HCT116 (cell line): Measurements from ENCODE around the gene USP3. TPM values are rescaled to one million over a fixed set of nuclear protein-coding genes. Genes with fewer than 3 reads are reported as not detected.

Source experiments
- ATAC-seq: fragments of 200-7000 bp; cut with Tn5 transposase; 2 replicates; pipeline ENCODE4 v1.9.1; 2020; ENCODE audit warnings: mild to moderate bottlenecking, moderate library complexity
- BruUV-seq: library from RNA; stranded (reverse); fragments of 400-500 nt; replicated peaks from 2 replicates; lab custom pipeline; 2021; lab: Mats Ljungman, UMichigan
- CTCF ChIA-PET: fragments of 300-600 bp; sonication (Branson Sonifier 250); formaldehyde crosslinking; loops from one replicate; lab custom pipeline; 2021; ENCODE audit warnings: antibody characterized with exemption; lab: Charles Lee
- POLR2A ChIA-PET: fragments of 300-600, 350-600 bp; sonication (Branson Sonifier 250); formaldehyde crosslinking; loops from one replicate; lab custom pipeline; 2021; ENCODE audit warnings: antibody characterized with exemption; lab: Charles Lee
- RAD21 ChIA-PET, 2 experiments: fragments of 300-600 bp; sonication (Branson Sonifier 250); formaldehyde crosslinking; loops; one replicate each; lab custom pipeline; 2023; ENCODE audit warnings: low total read pairs in 2 of 2; ENCODE audit not compliant: uncharacterized antibody in 2 of 2, unreplicated experiment in 2 of 2, low non-redundant PET in 1 of 2; lab: Charles Lee
- DNase-seq: peaks from one replicate; pipeline ENCODE4 v3.0.0-alpha.2; 2010; ENCODE audit warnings: low read depth, low spot score
- H2AFZ ChIP-seq: fragments of 200-600 bp; shearing (Covaris generic), sonication (generic); 2 replicates; pipeline ENCODE4 v1.6.1; 2017; ENCODE audit warnings: low read depth, mixed run types, mixed read lengths, antibody characterized with exemption, low read length; ENCODE audit not compliant: poor library complexity, severe bottlenecking
- H3K27ac ChIP-seq: 2 replicates; pipeline ENCODE4 v1.5.1; 2012; ENCODE audit warnings: low read depth, low read length
- H3K27me3 ChIP-seq: fragments of 200-600 bp; sonication (generic); 2 replicates; pipeline ENCODE4 v1.6.1; 2016; ENCODE audit warnings: mixed run types, low read length, mixed read lengths; ENCODE audit not compliant: insufficient read depth
- H3K36me3 ChIP-seq, 2 experiments: fragments of 200-500 bp in 1 of 2; fragments of 200-600 bp in 1 of 2; sonication (Bioruptor generic) in 1 of 2; sonication (generic) in 1 of 2; 2 replicates each; pipeline versions ENCODE4 v1.5.1 to v1.6.1; 2014 to 2016; ENCODE audit warnings: low read length in 2 of 2, inconsistent platforms in 1 of 2, mixed read lengths in 1 of 2, mixed run types in 1 of 2; ENCODE audit not compliant: insufficient read depth in 2 of 2, control insufficient read depth in 1 of 2
- H3K4me1 ChIP-seq, 2 experiments: fragments of 200-600 bp in 1 of 2; sonication (generic) in 1 of 2; 2 replicates each; pipeline versions ENCODE4 v1.5.1 to v1.6.1; 2012 to 2017; ENCODE audit warnings: low read length in 2 of 2, inconsistent platforms in 1 of 2, mild to moderate bottlenecking in 1 of 2, mixed read lengths in 1 of 2, mixed run types in 1 of 2, moderate library complexity in 1 of 2; ENCODE audit not compliant: insufficient read depth in 2 of 2, control insufficient read depth in 1 of 2
- H3K4me2 ChIP-seq: fragments of 200-600 bp; sonication (generic); 2 replicates; pipeline ENCODE4 v1.6.1; 2017; ENCODE audit warnings: mixed run types, low read length, mixed read lengths
- H3K4me3 ChIP-seq, 2 experiments: fragments of 200-600 bp in 1 of 2; sonication (generic) in 1 of 2; replicated peaks in 1 of 2; 2 replicates each; pipeline ENCODE4 v1.5.1; 2011 to 2016; ENCODE audit warnings: low read length in 2 of 2, control low read depth in 1 of 2, low read depth in 1 of 2, mild to moderate bottlenecking in 1 of 2, mixed read lengths in 1 of 2, mixed run types in 1 of 2
- H3K79me2 ChIP-seq: fragments of 200-600 bp; sonication (generic); 2 replicates; pipeline ENCODE4 v1.6.1; 2017; ENCODE audit warnings: mild to moderate bottlenecking, mixed run types, low read length, moderate library complexity, mixed read lengths; ENCODE audit not compliant: insufficient read depth
- H3K9ac ChIP-seq: fragments of 200-600 bp; sonication (generic); 2 replicates; pipeline ENCODE4 v1.6.1; 2016; ENCODE audit warnings: low read length, mixed read lengths
- H3K9me2 ChIP-seq: fragments of 200-600 bp; sonication (generic), shearing (Covaris generic); 2 replicates; pipeline ENCODE4 v1.6.1; 2017; ENCODE audit warnings: mixed run types, mild to moderate bottlenecking, moderate library complexity; ENCODE audit not compliant: insufficient read depth
- H3K9me3 ChIP-seq, 2 experiments: fragments of 200-500 bp in 1 of 2; fragments of 200-600 bp in 1 of 2; sonication (Bioruptor generic) in 1 of 2; sonication (generic) in 1 of 2; 2 replicates each; pipeline ENCODE4 v1.6.1; 2014 to 2017; ENCODE audit warnings: low read length in 2 of 2, mixed read lengths in 2 of 2, inconsistent platforms in 1 of 2, low read depth in 1 of 2, mild to moderate bottlenecking in 1 of 2, mixed run types in 1 of 2, moderate library complexity in 1 of 2; ENCODE audit not compliant: control insufficient read depth in 1 of 2, insufficient read depth in 1 of 2
- H4K20me1 ChIP-seq: fragments of 200-600 bp; sonication (generic), shearing (Covaris generic); 2 replicates; pipeline ENCODE4 v1.6.1; 2017; ENCODE audit warnings: mixed run types, mild to moderate bottlenecking, moderate library complexity; ENCODE audit not compliant: insufficient read depth
- ATF3 ChIP-seq: IDR thresholded peaks from 2 replicates; pipeline ENCODE4 v1.6.1; 2012
- CEBPB ChIP-seq: IDR thresholded peaks from 2 replicates; pipeline ENCODE4 v1.6.1; 2012; ENCODE audit warnings: low read depth
- CTCF ChIP-seq, 3 experiments: fragments of 200-600 bp in 1 of 3; sonication (generic) in 1 of 3; IDR thresholded peaks in 2 of 3; conservative IDR thresholded peaks in 1 of 3; 2 replicates each; pipeline ENCODE4 v1.5.1; 2012 to 2017; ENCODE audit warnings: low read depth in 2 of 3, low read length in 2 of 3, antibody characterized with exemption in 1 of 3, borderline replicate concordance in 1 of 3, control low read depth in 1 of 3, mild to moderate bottlenecking in 1 of 3, mixed read lengths in 1 of 3, mixed run types in 1 of 3, moderate library complexity in 1 of 3; ENCODE audit not compliant: insufficient read depth in 1 of 3
- EGR1 ChIP-seq: IDR thresholded peaks from 2 replicates; pipeline ENCODE4 v1.6.1; 2012; ENCODE audit warnings: low read depth
- ELF1 ChIP-seq: IDR thresholded peaks from 2 replicates; pipeline ENCODE4 v1.6.1; 2012; ENCODE audit warnings: low read depth, borderline replicate concordance
- EZH2phosphoT487 ChIP-seq: fragments of 200-600 bp; IDR thresholded peaks from 2 replicates; pipeline ENCODE4 v1.6.1; 2018; ENCODE audit warnings: antibody characterized with exemption, borderline replicate concordance
- FOSL1 ChIP-seq: IDR thresholded peaks from 2 replicates; pipeline ENCODE4 v1.6.1; 2012; ENCODE audit warnings: low read depth
- MAX ChIP-seq: IDR thresholded peaks from 2 replicates; pipeline ENCODE4 v1.6.1; 2012
- REST ChIP-seq: IDR thresholded peaks from 2 replicates; pipeline ENCODE4 v1.6.1; 2012; ENCODE audit warnings: low read depth
- SIN3A ChIP-seq: IDR thresholded peaks from 2 replicates; pipeline ENCODE4 v1.6.1; 2012; ENCODE audit warnings: low read depth
- TCF7L2 ChIP-seq: IDR thresholded peaks from 2 replicates; pipeline ENCODE4 v1.7.0; 2011; ENCODE audit warnings: borderline replicate concordance, inconsistent platforms; ENCODE audit not compliant: insufficient read depth, insufficient read length; ENCODE audit errors: extremely low read depth
- YY1 ChIP-seq: IDR thresholded peaks from 2 replicates; pipeline ENCODE4 v1.6.1; 2011; ENCODE audit warnings: low read length, low read depth, moderate library complexity, mild to moderate bottlenecking; ENCODE audit not compliant: insufficient replicate concordance; ENCODE audit errors: extremely low read depth
- ZBTB33 ChIP-seq: IDR thresholded peaks from 2 replicates; pipeline ENCODE4 v1.6.1; 2011; ENCODE audit warnings: mild to moderate bottlenecking, low read length, moderate library complexity; ENCODE audit not compliant: insufficient replicate concordance; ENCODE audit errors: extremely low read depth
- ZFX ChIP-seq: fragments of 450-650 bp; IDR thresholded peaks from 2 replicates; pipeline ENCODE4 v1.6.1; 2017
- ZNF274 ChIP-seq: fragments of 200-500 bp; sonication (Bioruptor generic); IDR thresholded peaks from 2 replicates; pipeline ENCODE4 v1.6.1; 2014; ENCODE audit warnings: mild to moderate bottlenecking, low read depth, low read length, inconsistent platforms
- intact Hi-C: fragments of 100-400 bp; cut with micrococcal nuclease; formaldehyde crosslinking; loops from 2 replicates; pipeline ENCODE4 v1.10.0; 2022
- total RNA-seq: library from RNA; stranded (reverse); gene quantifications from one replicate; pipeline ENCODE4 v1.2.1, GENCODE V29; 2021; ENCODE audit not compliant: unreplicated experiment

The USP3 gene
- total RNA-seq, 1 experiment from 2014 or later, result 61.6 TPM

GRCh38 chr15:63458794-63459395, 45.5 kb upstream of the USP3 start:
- peaks cover 3 to 9% of the 10 kb centered on the region in 2 experiments; a peak in 3 of 4 replicates for H3K4me1 ChIP-seq
- ATAC-seq (no peak), DNase-seq (no peak)
- intact Hi-C loops, result no loop called here
- ChIA-PET CTCF (no interaction called here), RAD21 (no interaction called here), POLR2A (interaction anchor here (1.0 kb wide), 1 partner anchor 19 kb away, joined by 4 read pairs; no protein-coding TSS in a partner anchor)
- H3K9me3 ChIP-seq, result no peaks in the 10 kb centered on the region; a peak in 1 of 4 replicates
- H2AFZ ChIP-seq, result no peak overlapping the region
- TF ChIP-seq CTCF (IDR thresholded peaks at IDR 0.05 in 2 of 3, conservative IDR thresholded peaks at IDR 0.05 in 1 of 3; ENCODE audit: borderline replicate concordance in 1 of 3, insufficient read depth in 1 of 3, low read depth in 2 of 3, low read length in 2 of 3) (no peak), ATF3 (no peak), ZFX (no peak), CEBPB (no peak), ZNF274 (no peak), ZBTB33 (no peak), MAX (no peak), ELF1 (no peak), EZH2phosphoT487 (no peak), TCF7L2 (no peak), YY1 (no peak), REST (no peak), FOSL1 (no peak), SIN3A (no peak), EGR1 (no peak)
- H3K9me2 ChIP-seq, result no peaks in the 10 kb centered on the region
- H3K27me3 ChIP-seq, result no peaks in the 10 kb centered on the region
- no peak overlapping the region for H3K27ac ChIP-seq
- BruUV-seq, result no TSS peak
- no peak overlapping the region for H3K9ac ChIP-seq
- H3K4me3 ChIP-seq, result no peak overlapping the region
- H3K36me3 ChIP-seq, result no peaks in the 10 kb centered on the region
- no peak overlapping the region for H3K4me2 ChIP-seq
- no peaks in the 10 kb centered on the region for H4K20me1 ChIP-seq
- H3K79me2 ChIP-seq, result no peaks in the 10 kb centered on the region
